ENCODE results near the gene EIF3D.
A peak's percentile ranks its signal among the peaks of the same experiment; 100 is the strongest.
"Not testable (repeated sequence)": the region's sequence is repeated elsewhere in the genome, so short reads cannot be mapped to it uniquely, and the experiment has no call there.

Gene EIF3D

GRCh38 chr22:36522662-36523061 lies 6.3 kb downstream of the EIF3D start:
- H3K4me3 ChIP-seq (ENCODE audit: low read length), result no peak overlapping the region
- no peak for TF ChIP-seq CTCF (IDR thresholded peaks at IDR 0.05; ENCODE audit: insufficient read depth, low read depth, low read length, missing control alignments)
- no peak for DNase-seq (ENCODE audit: low read depth)

GRCh38 chr22:36520423-36520822 lies 8.5 kb downstream of the EIF3D start:
- TF ChIP-seq CTCF (IDR thresholded peaks at IDR 0.05; ENCODE audit: insufficient read depth, low read depth, low read length, missing control alignments), result no peak
- H3K4me3 ChIP-seq (ENCODE audit: low read length), result no peak overlapping the region

GRCh38 chr22:36519906-36520305 lies 9.1 kb downstream of the EIF3D start:
- DNase-seq (ENCODE audit: low read depth); H3K4me3 ChIP-seq (ENCODE audit: low read length): not testable (repeated sequence)

More at GRCh38 chr22:36520423-36520822, 8.5 kb downstream of the EIF3D start:
- DNase-seq (ENCODE audit: low read depth), result no peak

- TF ChIP-seq CTCF (IDR thresholded peaks at IDR 0.05; ENCODE audit: insufficient read depth, low read depth, low read length, missing control alignments), result no peak
- no peak overlapping the region for H3K4me3 ChIP-seq (ENCODE audit: low read length)
- no peak for DNase-seq (ENCODE audit: low read depth)
Measured at GRCh38 chr22:36514766-36515165, 14.2 kb downstream of the EIF3D start.

GRCh38 chr22:36512991-36513390 lies 16.0 kb downstream of the EIF3D start:
- no peak for DNase-seq (ENCODE audit: low read depth)
- no peak overlapping the region for H3K4me3 ChIP-seq (ENCODE audit: low read length)
- TF ChIP-seq CTCF (IDR thresholded peaks at IDR 0.05; ENCODE audit: insufficient read depth, low read depth, low read length, missing control alignments), result no peak

GRCh38 chr22:36512333-36512732 lies 16.6 kb downstream of the EIF3D start:
- no peak for DNase-seq (ENCODE audit: low read depth)
- H3K4me3 ChIP-seq (ENCODE audit: low read length), result no peak overlapping the region
- no peak for TF ChIP-seq CTCF (IDR thresholded peaks at IDR 0.05; ENCODE audit: insufficient read depth, low read depth, low read length, missing control alignments)

GRCh38 chr22:36510966-36511881 lies 17.7 kb downstream of the EIF3D start:
- peak; percentile 83 for TF ChIP-seq CTCF (IDR thresholded peaks at IDR 0.05; ENCODE audit: insufficient read depth, low read depth, low read length, missing control alignments)
- peak; percentile 62 for DNase-seq (ENCODE audit: low read depth)
- H3K4me3 ChIP-seq (ENCODE audit: low read length), result no peak overlapping the region
